OCI-LY3 (cell line): ENCODE data around the gene SMAD3.

ENCODE experiments used
- CTCF ChIP-seq: fragments of 200-600, 300-600 bp; sonication (generic); IDR thresholded peaks from 2 replicates; pipeline ENCODE4 v1.5.1; 2014; ENCODE audit warnings: antibody characterized with exemption, low read length, low read depth
- EZH2phosphoT487 ChIP-seq: fragments of 200-600 bp; shearing (Covaris generic); IDR thresholded peaks from 2 replicates; pipeline ENCODE4 v1.6.1; 2018; ENCODE audit warnings: antibody characterized with exemption, mixed run types, low read depth

- TF ChIP-seq CTCF (no peak), EZH2phosphoT487 (no peak)
Measured at GRCh38 chr15:67047149-67047661, 18.2 kb upstream of the SMAD3 start.
